ENCODE results near the gene LRRIQ1.
"Not testable (repeated sequence)": the region's sequence is repeated elsewhere in the genome, so short reads cannot be mapped to it uniquely, and the experiment has no call there.

LRRIQ1 gene

DNA sequence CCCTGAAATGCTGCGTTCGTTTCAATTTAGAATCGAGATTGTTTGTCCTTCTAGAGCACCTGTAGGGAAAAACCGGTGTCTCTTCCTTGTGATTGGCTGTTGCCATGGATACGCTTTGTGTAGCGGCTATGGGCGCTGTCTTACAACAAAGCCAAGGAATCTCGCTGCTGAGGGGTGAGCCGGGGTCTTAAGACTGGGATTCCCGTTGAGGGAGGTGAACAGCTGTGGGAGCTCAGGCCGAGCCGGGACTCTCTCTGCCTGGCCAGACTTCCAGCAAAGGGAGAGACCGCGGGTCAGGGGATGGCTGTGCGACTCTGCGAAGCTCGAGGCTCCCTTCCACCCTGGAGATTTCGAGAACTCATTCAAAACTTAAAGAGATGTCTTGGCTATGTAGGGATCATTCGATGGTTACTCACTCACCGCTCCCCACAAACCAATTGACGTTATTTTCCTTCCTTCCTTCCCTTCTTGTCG, at the start of gene LRRIQ1, which contains the start of gene TSPAN19:
LRRIQ1 (plus strand) TSS at position 118 of the 474 bp plus-strand sequence. CDS start 1,826 bp downstream, outside the sequence.
TSPAN19 (minus strand) TSS at position 44 of the 474 bp plus-strand sequence. CDS start 6,331 bp downstream, outside the sequence.
- peak in 1 of 2 experiments; percentile 5 for DNase-seq (ENCODE audit: low read depth in 2 of 2)

- no peak for DNase-seq (ENCODE audit: low read depth in 2 of 2)
Measured at GRCh38 chr12:84986586-84986985, 49.6 kb upstream of the LRRIQ1 start.

DNA sequence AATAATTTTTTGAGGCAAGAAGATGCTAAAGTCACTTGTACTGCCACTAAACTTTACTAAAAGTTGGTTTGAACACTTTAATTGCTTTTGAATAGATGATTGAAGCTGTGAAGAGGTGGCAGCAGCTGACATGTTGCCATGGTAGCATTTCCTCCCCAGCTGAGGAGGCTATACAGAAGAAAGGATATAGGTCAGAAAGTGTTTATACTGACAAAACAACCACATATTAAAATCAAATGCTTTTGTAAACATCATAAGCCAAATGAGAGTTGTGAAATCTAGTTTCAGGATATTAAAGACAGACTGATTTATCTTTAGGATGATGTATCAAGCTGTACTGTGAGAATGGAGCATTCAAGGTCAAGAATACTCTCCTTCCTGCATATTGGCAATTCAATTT, 41.7 kb upstream of the LRRIQ1 start:
- DNase-seq (ENCODE audit: low read depth in 2 of 2) = no peak

- DNase-seq (ENCODE audit: low read depth in 2 of 2) = no peak
Measured at GRCh38 chr12:84995641-84996040, 40.5 kb upstream of the LRRIQ1 start.

GRCh38 chr12:84996759-84997158, 39.4 kb upstream of the LRRIQ1 start:
- no peak for DNase-seq (ENCODE audit: low read depth in 2 of 2)

GRCh38 chr12:84998341-84998740, 37.8 kb upstream of the LRRIQ1 start:
- no peak for DNase-seq (ENCODE audit: low read depth in 2 of 2)

- DNase-seq (ENCODE audit: low read depth in 2 of 2) = no peak
Measured at GRCh38 chr12:85000729-85001128, 35.4 kb upstream of the LRRIQ1 start.

- DNase-seq (ENCODE audit: low read depth in 2 of 2) = no peak
Measured at GRCh38 chr12:85002778-85003296, 33.3 kb upstream of the LRRIQ1 start.

DNA sequence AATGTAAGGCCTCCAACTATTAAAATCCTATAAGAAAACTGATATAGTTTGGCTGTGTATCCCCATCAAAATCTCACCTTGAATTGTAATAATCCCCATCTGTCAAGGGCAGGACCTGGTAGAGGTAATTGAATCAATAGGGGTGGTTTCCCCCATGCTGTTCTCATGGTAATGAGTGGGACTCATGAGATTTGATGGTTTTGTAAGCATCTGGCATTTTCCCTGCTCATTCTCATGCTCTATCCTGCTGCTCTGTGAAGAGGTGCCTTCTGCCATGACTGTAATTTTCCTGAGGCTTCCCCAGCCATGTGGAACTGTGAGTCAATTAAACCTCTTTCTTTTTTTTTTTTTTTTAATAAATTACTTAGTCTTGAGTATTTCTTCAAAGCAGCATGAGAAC, 31.9 kb upstream of the LRRIQ1 start:
- DNase-seq (ENCODE audit: low read depth in 2 of 2) = no peak

- not testable (repeated sequence) for DNase-seq (ENCODE audit: low read depth in 2 of 2)
Measured at GRCh38 chr12:85005047-85005446, 31.1 kb upstream of the LRRIQ1 start.

DNA sequence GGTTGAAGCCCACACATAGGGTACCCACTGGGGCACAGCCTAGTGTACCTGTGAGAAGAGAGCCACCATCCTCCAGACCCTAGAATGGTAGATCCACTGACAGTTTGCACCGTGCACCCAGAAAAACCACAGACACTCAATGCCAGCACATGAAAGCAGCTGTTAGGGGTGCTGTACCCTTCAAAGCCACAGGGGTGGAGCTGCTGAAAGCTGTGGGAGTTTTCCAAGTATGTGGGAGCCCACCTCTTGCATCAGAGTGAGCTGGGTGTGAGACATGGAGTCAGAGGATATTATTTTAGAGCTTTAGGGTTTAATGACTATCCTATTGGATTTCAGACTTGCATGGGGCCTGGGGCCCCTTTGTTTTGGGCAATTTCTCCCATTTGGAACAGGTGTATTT, 30.5 kb upstream of the LRRIQ1 start:
- no peak for DNase-seq (ENCODE audit: low read depth in 2 of 2)

DNA sequence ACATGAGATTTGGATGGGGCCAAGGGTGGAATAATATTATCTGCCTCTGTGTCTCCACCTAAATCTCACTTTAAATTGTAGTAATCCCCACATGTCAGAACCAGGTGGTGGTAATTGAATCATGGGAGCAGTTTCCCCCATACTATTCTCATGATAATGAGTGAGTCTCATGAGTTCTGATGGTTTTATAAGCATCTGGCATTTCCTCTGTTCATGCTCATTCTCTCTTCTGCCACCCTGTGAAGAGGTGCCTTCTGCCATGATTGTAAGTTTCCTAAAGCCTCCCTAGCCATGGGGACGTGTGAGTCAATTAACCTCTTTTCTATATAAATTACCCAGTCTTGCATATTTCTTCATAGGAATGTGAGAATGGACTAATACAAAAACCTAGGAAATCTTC, 29.9 kb upstream of the LRRIQ1 start:
- no peak for DNase-seq (ENCODE audit: low read depth in 2 of 2)

DNA sequence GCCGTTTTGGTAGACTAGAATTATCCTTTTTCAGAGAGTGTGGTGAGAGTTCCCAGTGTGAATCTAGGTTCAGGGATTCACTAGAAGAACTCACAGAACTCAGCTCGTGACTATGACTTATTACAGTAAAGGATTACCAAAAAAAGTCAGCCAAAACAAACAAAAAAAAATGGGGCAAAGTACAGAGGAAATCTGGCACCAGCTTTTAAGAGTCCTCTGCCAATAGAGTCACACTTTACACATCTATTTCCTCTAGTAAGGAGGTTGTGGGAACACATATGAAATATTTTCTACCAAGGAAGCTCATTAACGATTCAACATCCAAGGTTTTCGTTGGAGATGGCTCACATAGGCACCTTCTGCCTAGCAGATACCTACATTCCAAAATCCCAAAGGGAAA, 28.3 kb upstream of the LRRIQ1 start:
- no peak for DNase-seq (ENCODE audit: low read depth in 2 of 2)

- DNase-seq (ENCODE audit: low read depth in 2 of 2) = no peak
Measured at GRCh38 chr12:85016413-85016812, 19.7 kb upstream of the LRRIQ1 start.

GRCh38 chr12:85017133-85017532, 19.0 kb upstream of the LRRIQ1 start:
- no peak for DNase-seq (ENCODE audit: low read depth in 2 of 2)

DNA sequence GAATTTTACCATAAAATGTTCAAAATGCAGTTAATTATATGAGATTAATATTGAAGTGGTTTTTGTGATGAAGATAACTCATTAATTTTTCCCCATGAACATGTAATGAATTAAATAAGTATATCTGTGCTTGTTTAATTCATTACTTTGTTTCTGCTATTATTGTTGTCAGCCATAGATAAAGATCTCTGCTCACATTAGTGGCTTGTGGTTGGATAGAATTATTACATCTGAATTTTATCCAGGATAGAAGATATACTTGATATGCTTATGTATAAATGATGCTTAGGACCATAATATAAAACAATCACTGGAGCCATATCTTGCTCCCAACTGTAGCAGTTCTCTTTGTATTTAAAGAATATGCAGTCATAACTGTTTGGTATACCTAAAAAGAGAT, 18.5 kb upstream of the LRRIQ1 start:
- no peak for DNase-seq (ENCODE audit: low read depth in 2 of 2)

DNA sequence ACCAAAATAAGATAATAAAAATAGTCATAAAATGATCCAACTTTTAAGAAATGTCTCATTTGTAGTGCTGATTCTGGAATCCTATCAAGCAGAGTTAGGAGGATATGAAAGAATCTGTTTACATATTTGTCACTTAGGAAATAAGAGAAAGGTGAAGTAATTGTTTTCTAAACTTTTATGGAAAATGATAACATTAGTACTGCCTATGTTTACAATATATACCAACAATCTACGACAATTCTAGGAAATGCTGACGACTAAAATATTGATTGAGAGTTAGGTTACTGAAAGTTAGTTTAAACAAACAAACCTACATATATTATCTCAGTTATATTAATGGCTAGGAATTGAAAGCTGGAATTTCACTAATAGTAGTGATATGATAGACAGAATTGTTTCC, 18.1 kb upstream of the LRRIQ1 start:
- DNase-seq (ENCODE audit: low read depth in 2 of 2) = no peak

DNA sequence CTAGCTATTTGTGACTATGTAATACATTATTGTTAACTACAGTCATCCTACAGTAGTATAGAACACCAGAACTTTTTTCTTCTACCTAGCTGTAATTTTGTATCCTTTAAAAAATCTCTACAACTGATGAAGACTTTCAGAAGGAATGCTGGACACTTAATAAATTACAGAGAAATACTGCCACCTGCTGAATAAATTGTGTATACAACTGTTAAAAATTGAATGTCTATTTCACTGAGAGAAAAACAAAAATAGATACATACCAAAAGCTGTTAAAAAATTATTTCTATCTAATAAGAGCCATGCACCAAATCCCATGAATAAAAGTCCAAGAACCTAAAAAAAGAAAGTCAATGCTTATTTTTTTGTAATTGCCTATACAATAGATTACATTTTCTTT, 6.7 kb upstream of the LRRIQ1 start:
- DNase-seq (ENCODE audit: low read depth in 2 of 2) = no peak

GRCh38 chr12:85036733-85037132, 582 bp downstream of the LRRIQ1 start:
- DNase-seq (ENCODE audit: low read depth in 2 of 2) = no peak

DNA sequence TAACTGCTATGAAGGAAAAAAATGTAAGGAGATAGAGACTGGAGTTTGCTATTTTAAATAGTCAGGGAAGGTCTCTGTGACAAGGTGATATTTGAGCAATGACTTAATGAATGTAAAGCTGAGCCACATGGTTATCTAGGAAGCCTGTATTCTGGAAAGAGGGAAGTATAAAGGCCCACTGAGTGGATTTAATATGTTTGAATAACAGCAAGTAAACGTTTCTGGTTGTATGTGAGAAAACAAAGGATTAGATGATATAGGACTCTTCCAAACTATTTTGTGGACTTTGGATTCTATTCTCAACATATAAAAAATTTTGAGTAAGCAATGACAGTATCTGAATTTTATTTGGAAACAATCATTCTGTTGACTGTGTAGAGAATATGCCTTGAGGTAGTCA, 5.2 kb downstream of the LRRIQ1 start:
- no peak for DNase-seq (ENCODE audit: low read depth in 2 of 2)

DNA sequence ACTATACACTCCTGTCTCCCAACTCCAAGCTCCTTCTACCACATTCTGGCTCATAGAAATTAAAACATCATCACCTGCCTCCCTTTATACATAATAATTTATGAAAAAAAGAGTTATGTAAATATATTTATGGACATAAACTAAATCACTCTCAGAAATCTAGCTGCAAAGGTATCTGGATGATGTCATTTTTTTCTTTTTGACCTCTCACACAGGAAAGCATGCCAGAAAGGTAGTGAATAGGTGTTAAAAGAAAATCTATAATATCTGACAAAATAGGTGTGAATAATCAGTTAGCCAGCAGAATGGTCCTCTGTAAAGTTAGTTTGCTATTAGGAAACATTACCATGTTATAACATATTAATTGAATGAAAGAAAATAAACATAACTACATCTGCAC, 7.7 kb downstream of the LRRIQ1 start:
- no peak for DNase-seq (ENCODE audit: low read depth in 2 of 2)

GRCh38 chr12:85057370-85057963, 21.3 kb downstream of the LRRIQ1 start:
- DNase-seq (ENCODE audit: low read depth in 2 of 2) = peak in 1 of 2 experiments; percentile 10

DNA sequence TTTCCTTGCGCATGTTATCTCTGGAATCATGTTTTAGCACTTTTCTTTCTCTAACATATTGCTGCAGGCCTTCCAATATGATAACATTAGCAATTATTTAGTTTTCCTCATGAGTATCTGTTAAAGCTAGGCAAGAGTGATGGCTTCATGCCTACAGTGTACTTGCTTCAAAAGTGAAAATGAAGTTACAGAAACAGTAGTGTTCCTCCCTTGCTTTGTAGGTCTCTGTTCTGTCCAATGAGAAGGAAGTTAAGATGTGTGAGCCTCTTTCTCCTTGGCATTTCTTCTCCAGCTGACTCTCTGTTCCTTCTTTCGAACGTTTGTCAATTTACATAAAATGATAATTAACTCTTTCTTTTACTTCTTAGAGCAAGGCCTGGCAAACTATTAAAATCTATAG, 22.2 kb downstream of the LRRIQ1 start:
- DNase-seq (ENCODE audit: low read depth in 2 of 2) = no peak

DNA sequence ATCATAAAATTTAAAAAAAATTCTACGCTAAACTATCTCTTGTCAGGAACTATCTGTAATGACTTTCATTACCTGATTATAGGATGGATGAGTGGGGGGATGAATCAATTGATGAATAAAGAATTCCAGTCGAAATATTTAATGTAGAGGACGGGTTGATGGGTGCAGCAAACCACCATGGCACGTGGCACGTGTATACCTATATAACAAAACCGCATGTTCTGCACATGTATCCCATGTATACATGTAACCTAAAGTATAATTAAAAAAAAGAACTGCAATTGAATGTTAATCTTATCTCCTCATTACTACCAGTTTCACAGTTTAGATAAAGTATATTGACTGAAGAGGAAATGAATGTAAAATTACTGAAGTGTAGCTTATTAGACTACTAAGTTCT, 23.4 kb downstream of the LRRIQ1 start:
- no peak for DNase-seq (ENCODE audit: low read depth in 2 of 2)
